Activated B cell treated with CpG ODN at 0.5 μM for 24 hours (primary cell): ENCODE results near the gene C19orf44. TPM values are rescaled to one million over a fixed set of nuclear protein-coding genes. Genes with fewer than 3 reads are reported as not detected.
"Not testable (repeated sequence)": the region's sequence is repeated elsewhere in the genome, so short reads cannot be mapped to it uniquely, and the experiment has no call there.

ENCODE experiments used
- ATAC-seq: fragments of 200-7000 bp; cut with Tn5 transposase; one replicate; pipeline ENCODE4 v1.10.0; 2021; ENCODE audit warnings: low read depth, mild to moderate bottlenecking, moderate library complexity
- CTCF ChIA-PET: fragments of 350-600 bp; sonication (Branson Sonifier 250); formaldehyde crosslinking; loops from one replicate; lab custom pipeline; 2021; ENCODE audit warnings: antibody characterized with exemption; lab: Charles Lee
- POLR2A ChIA-PET: fragments of 350-600 bp; sonication (Branson Sonifier 250); formaldehyde crosslinking; loops from one replicate; lab custom pipeline; 2021; ENCODE audit warnings: antibody characterized with exemption; lab: Charles Lee
- DNase-seq: peaks from one replicate; pipeline ENCODE4 v3.0.0; 2022
- H3K27ac Mint-ChIP-seq: one replicate; pipeline ENCODE4 v1.8.0; 2020; ENCODE audit warnings: mixed read lengths
- H3K27me3 Mint-ChIP-seq: one replicate; pipeline ENCODE4 v1.8.0; 2021; ENCODE audit warnings: mixed read lengths
- H3K36me3 Mint-ChIP-seq: one replicate; pipeline ENCODE4 v1.8.0; 2021; ENCODE audit warnings: low read depth, mixed read lengths
- H3K4me1 Mint-ChIP-seq: one replicate; pipeline ENCODE4 v1.8.0; 2021; ENCODE audit warnings: mixed read lengths
- H3K4me3 Mint-ChIP-seq: one replicate; pipeline ENCODE4 v1.8.0; 2020; ENCODE audit warnings: mild to moderate bottlenecking, mixed read lengths
- H3K9me3 Mint-ChIP-seq: one replicate; pipeline ENCODE4 v1.8.0; 2020; ENCODE audit warnings: mixed read lengths
- CTCF ChIP-seq: fragments of 200-600 bp; IDR thresholded peaks from one replicate; pipeline ENCODE4 v1.8.0; 2022; ENCODE audit warnings: antibody characterized with exemption, mild to moderate bottlenecking
- intact Hi-C: fragments of 100-400 bp; cut with micrococcal nuclease; formaldehyde crosslinking; loops from one replicate; pipeline ENCODE4 v1.15.1; 2024
- total RNA-seq: library from RNA; stranded (reverse); gene quantifications from 2 replicates; pipeline ENCODE4 v1.2.3, GENCODE V29; 2022

C19orf44 gene
- total RNA-seq, 1 donor from 2014 or later = 7.1 TPM

GRCh38 chr19:16542045-16542909, 46.1 kb downstream of the C19orf44 start, which contains the start of gene CHERP:
Gene CHERP (minus strand): TSS chr19:16542437. CDS start chr19:16542378, 59 bp downstream.
- POLR2A ChIA-PET = interaction anchor here (0.5 to 5.4 kb wide), 16 partner anchors 10 to 1241 kb away, joined by 3 to 93 read pairs (median 4); partner anchors contain the start of genes C19orf44, CALR3, KLF2 and MED26
- Mint-ChIP-seq H3K4me1 (peaks cover 61% of the 10 kb centered on the region), H3K36me3 (peaks cover 33% of the 10 kb centered on the region), H3K27ac (peak within 1 kb of the TSS; percentile 76), H3K27me3 (no peaks in the 10 kb centered on the region), H3K4me3 (peak within 1 kb of the TSS; percentile 86), H3K9me3 (no peaks in the 10 kb centered on the region)
- ATAC-seq = peak; percentile 82
- TF ChIP-seq CTCF = no peak
- peak; percentile 93 for DNase-seq
- CTCF ChIA-PET = interaction anchor here (0.6 kb wide), 1 partner anchor 805 kb away, joined by 4 read pairs; no protein-coding TSS in a partner anchor
- intact Hi-C loops = loop anchor here (1.0 to 2.0 kb wide), 9 partner anchors 30 to 355 kb away; partner anchors contain the start of genes AP1M1, C19orf44, CALR3 and MED26

- DNase-seq = no peak
- Mint-ChIP-seq H3K27me3 (no peaks in the 10 kb centered on the region), H3K36me3 (peaks cover 26% of the 10 kb centered on the region), H3K4me1 (peaks cover 54% of the 10 kb centered on the region), H3K4me3 (peak overlapping the region; percentile 86), H3K27ac (peak overlapping the region; percentile 76), H3K9me3 (no peaks in the 10 kb centered on the region)
- TF ChIP-seq CTCF = no peak
- ATAC-seq = no peak
- intact Hi-C loops = loop anchor here (1.0 to 2.0 kb wide), 9 partner anchors 29 to 354 kb away; partner anchors contain the start of genes AP1M1, C19orf44, CALR3 and MED26
- ChIA-PET POLR2A (interaction anchor here (0.5 to 5.4 kb wide), 19 partner anchors 14 to 1240 kb away, joined by 3 to 93 read pairs (median 3); partner anchors contain the start of genes KLF2 and MED26), CTCF (interaction anchor here (0.6 kb wide), 1 partner anchor 804 kb away, joined by 4 read pairs; no protein-coding TSS in a partner anchor)
Observed at GRCh38 chr19:16542910-16543472, 46.8 kb downstream of the C19orf44 start.

DNA sequence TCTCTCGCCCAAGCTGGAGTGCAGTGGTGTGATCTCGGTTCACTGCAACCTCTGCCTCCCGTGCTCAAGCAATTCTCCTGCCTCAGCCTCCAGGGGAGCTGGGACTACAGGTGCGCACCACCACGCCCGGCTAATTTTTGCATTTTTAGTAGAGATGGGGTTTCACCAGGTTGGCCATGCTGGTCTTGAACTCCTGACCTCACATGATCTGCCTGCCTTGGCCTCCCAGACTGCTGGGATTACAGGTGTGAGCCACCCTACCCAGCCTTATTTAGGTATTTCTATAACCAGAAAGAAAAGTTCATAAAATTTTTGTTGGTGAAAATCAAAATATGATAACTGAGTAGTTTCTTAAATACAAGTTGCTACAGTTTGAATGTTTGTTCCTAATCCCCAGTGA, 47.5 kb downstream of the C19orf44 start:
- H3K27me3 Mint-ChIP-seq, H3K9me3 Mint-ChIP-seq, DNase-seq, CTCF ChIA-PET, ATAC-seq: not testable (repeated sequence)
- Mint-ChIP-seq H3K4me1 (peaks cover 49% of the 10 kb centered on the region), H3K27ac (peak overlapping the region; percentile 76), H3K4me3 (peak overlapping the region; percentile 86), H3K36me3 (peaks cover 18% of the 10 kb centered on the region)
- intact Hi-C loops = loop anchor here (2.0 kb wide), 2 partner anchors 97 to 347 kb away; partner anchors contain the start of gene AP1M1
- POLR2A ChIA-PET = interaction anchor here (0.6 to 5.4 kb wide), 12 partner anchors 15 to 388 kb away, joined by 3 to 93 read pairs (median 4); partner anchors contain the start of gene MED26

- DNase-seq (no peak), ATAC-seq (peak; percentile 15)
- TF ChIP-seq CTCF = no peak
- no peaks in the 10 kb centered on the region for H3K27me3 Mint-ChIP-seq
- peaks cover 42% of the 10 kb centered on the region for H3K4me1 Mint-ChIP-seq
- H3K4me3 Mint-ChIP-seq = peak overlapping the region; percentile 41
- intact Hi-C loops = no loop called here
- H3K27ac Mint-ChIP-seq = peak overlapping the region; percentile 83
- ChIA-PET CTCF (no interaction called here), POLR2A (interaction anchor here (0.7 to 5.4 kb wide), 4 partner anchors 28 to 117 kb away, joined by 3 to 93 read pairs (median 6); partner anchors contain the start of genes C19orf44, CALR3 and SLC35E1)
- H3K9me3 Mint-ChIP-seq = no peaks in the 10 kb centered on the region
- H3K36me3 Mint-ChIP-seq = peaks cover 12% of the 10 kb centered on the region
Observed at GRCh38 chr19:16544473-16545231, 48.5 kb downstream of the C19orf44 start.

GRCh38 chr19:16548956-16549355, 52.8 kb downstream of the C19orf44 start:
- no peaks in the 10 kb centered on the region for H3K27me3 Mint-ChIP-seq
- POLR2A ChIA-PET = interaction anchor here (0.6 kb wide), 1 partner anchor 35 kb away, joined by 4 read pairs; no protein-coding TSS in a partner anchor
- DNase-seq = no peak
- H3K27ac Mint-ChIP-seq = no peak overlapping the region
- peaks cover 14% of the 10 kb centered on the region for H3K4me1 Mint-ChIP-seq
- CTCF ChIA-PET = no interaction called here
- no peak for ATAC-seq
- peaks cover 33% of the 10 kb centered on the region for H3K36me3 Mint-ChIP-seq
- H3K9me3 Mint-ChIP-seq = no peaks in the 10 kb centered on the region
- intact Hi-C loops = no loop called here
- TF ChIP-seq CTCF = no peak
- H3K4me3 Mint-ChIP-seq = no peak overlapping the region

- intact Hi-C loops, H3K4me1 Mint-ChIP-seq, CTCF ChIA-PET, H3K27me3 Mint-ChIP-seq, DNase-seq, ATAC-seq, H3K4me3 Mint-ChIP-seq, H3K9me3 Mint-ChIP-seq, H3K27ac Mint-ChIP-seq: not testable (repeated sequence)
- peaks cover 56% of the 10 kb centered on the region for H3K36me3 Mint-ChIP-seq
- POLR2A ChIA-PET = interaction anchor here (0.7 kb wide), 1 partner anchor 114 kb away, joined by 4 read pairs; no protein-coding TSS in a partner anchor
Observed at GRCh38 chr19:16551902-16552301, 55.7 kb downstream of the C19orf44 start.
